GM21515 (cell line): ENCODE measurements around the gene INPP5A.

ENCODE experiments used
- ATAC-seq: cut with Tn5 transposase; IDR thresholded peaks from one replicate; pipeline ENCODE4 v1.9.1; 2021; ENCODE audit not compliant: unreplicated experiment

The INPP5A gene

DNA sequence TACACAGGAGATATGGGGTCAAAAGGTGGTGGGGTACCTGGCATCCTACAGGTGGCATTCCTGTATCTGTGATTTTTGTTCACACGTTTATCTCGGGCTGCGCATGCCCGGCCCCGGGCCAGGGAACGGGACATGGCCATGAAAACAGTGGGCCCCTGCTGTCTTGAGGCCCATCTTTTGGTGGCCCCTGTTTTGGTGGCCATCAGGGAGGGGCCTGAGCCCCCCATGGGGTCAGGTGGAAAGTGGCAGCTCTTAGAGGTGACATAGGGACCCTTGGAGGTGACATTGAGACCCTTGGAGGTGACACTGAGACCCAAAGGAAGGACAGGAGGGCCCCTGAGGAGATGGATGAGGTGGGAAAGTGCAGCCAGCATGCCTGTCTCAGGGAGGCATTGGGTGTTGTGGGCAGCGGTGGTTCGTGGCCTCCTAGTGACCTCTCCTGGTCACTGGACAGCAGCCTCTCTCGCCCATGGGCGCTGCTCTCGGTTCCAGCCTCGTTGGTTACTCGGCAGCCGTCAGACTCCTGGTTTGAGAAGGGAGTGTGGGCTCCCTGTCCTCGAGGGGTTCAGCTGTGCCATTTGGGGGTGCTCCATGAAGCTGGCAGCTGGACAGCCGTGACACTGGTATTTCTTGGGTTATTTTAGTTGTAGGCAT, 39.9 kb downstream of the INPP5A start:
- no peak for ATAC-seq

GRCh38 chr10:132578287-132578951, 40.8 kb downstream of the INPP5A start:
- ATAC-seq: no peak

GRCh38 chr10:132579027-132579859, 41.7 kb downstream of the INPP5A start:
- no peak for ATAC-seq

- ATAC-seq: no peak
Measured at GRCh38 chr10:132580143-132580542, 42.6 kb downstream of the INPP5A start.

- ATAC-seq: no peak
Measured at GRCh38 chr10:132580617-132581016, 43.0 kb downstream of the INPP5A start.

DNA sequence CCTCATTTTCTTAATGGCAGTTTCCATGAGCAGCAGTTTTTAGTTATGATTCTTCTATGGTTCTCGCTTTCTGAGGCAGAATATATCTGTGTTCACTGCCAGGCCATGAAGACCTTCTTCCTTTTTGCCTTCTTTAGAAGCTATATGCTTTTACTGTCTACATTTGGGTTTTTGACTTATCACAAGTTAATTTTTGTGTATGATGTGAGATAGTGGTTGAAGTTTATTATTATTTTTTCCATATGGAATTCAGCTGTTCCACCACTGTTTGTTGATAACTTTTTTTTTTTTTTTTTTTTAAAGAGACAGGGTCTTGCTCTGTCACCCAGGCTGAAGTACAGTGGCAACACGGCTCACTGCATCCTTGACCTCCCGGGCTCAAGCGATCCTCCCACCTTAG, 44.5 kb downstream of the INPP5A start:
- ATAC-seq: no peak

DNA sequence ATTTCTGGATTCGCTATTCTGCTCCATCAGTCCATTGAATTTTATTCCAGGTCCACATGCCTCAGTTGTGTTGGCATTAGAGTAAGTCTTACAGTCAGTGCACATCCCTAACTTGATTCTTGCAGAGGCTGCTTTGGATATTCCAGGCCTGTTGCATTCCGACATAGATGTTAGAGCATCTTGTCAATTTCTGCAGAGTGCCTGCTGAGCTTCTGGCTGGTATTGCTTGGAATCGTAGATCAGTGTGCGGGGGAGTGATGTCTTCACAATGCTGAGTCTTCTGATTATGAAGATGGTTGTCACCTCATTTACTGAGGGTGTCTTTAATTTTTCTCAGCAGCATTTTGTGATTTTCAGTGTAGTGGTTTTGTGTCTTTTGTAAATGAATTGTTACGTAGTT, 45.2 kb downstream of the INPP5A start:
- no peak for ATAC-seq

GRCh38 chr10:132583456-132583855, 45.9 kb downstream of the INPP5A start:
- no peak for ATAC-seq

GRCh38 chr10:132584081-132584480, 46.5 kb downstream of the INPP5A start:
- ATAC-seq: no peak

DNA sequence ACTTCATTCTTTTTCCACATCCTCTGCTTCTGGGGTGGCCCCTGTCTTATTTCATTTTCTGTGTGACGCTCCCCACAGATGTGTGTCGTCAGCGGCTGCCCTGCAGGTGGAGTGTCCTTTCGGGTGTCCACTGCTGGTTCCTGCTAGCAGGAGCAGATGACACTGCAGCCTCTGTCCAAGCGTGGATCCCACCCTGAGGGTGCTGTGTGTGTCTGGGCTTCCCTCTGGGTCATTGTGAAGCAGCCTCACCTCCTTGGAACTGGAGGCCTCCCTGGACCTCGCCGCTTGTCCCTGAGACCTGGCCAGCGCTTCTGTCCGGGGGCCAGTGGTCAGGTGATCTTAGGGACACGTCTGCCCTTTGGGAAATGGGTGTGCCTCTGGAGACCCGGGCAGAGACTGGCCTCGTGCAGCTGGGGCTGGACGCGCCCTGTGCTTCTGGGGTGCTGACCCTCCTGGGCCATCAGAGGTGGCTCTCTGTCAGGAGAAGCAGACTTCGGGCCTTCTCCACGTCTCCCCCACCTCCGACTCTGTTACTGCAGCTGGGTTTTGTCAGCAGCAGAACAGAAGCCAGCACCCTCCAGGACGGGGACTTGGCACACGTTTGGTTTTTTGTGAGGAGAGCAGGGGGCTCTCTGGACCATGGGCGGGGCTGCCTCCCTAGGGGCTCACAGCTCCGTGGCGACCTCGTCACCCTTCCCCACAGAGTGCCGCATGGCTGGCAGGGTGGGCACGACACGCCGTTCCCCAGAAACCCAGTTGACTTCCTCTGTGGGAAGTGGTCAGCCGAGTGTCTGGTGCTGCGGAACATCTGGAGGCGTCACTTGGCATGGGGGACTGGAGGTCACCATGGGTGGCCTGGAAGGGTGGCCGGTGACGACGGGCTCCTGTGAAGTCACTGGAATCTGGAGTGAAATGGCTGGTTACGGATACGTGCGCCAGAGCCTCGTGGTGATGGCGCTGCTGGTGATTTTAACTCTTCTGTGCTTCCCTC, 48.4 kb downstream of the INPP5A start:
- ATAC-seq: no peak

GRCh38 chr10:132586739-132587138, 49.2 kb downstream of the INPP5A start:
- no peak for ATAC-seq

DNA sequence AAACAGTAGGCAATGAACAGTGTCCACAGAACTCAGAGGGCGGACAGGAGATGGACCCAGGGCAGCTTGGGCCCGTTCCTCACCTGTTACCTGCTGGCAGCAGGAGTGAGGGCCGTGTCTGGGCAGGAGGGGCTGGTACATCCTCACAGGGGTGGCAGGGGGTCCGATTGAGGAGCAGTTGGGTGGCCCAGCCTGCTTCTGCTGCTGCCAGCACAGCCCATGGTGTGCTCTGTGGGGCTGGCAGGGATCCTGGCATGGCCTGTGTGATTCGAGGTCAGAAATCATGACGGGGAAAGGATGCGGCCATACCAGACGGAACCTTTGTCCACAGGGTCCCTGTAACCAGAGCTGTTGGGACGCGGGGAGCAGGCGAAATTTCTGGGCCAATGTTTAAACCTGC, 49.6 kb downstream of the INPP5A start:
- ATAC-seq: no peak

DNA sequence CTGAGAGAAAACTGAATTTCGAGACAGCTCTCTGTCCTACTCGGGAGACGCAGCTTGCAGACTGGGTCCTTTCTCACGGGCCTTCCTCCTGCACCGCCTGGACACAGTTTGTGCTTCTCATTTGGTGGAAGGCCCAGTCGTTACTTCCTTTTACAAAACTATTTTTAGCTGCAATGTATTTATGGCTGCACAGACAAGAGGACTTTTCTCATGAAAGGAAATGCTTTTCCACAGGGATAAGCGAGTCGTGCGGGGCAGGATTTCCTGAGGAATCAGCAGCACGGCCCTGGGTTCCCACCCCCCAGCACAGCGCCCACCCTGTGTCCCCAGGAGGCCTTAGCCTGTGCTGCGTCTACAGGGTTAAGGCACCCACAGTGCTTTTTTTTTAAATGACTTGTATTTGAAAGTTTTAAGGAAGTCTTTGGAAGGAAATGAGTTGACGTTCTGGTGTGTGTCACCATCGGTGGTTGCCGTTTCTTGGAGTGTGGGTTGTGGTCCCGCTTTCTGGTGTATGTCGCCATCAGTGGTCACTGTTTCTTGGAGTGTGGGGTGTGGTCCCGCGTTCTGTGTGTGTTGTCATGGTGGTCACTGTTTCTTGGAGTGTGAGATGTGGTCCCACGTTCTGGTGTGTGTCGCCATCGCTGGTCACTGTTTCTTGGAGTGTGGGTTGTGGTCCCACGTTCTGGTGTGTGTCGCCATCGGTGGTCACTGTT, 50.9 kb downstream of the INPP5A start:
- no peak for ATAC-seq

GRCh38 chr10:132589015-132589414, 51.4 kb downstream of the INPP5A start:
- no peak for ATAC-seq

DNA sequence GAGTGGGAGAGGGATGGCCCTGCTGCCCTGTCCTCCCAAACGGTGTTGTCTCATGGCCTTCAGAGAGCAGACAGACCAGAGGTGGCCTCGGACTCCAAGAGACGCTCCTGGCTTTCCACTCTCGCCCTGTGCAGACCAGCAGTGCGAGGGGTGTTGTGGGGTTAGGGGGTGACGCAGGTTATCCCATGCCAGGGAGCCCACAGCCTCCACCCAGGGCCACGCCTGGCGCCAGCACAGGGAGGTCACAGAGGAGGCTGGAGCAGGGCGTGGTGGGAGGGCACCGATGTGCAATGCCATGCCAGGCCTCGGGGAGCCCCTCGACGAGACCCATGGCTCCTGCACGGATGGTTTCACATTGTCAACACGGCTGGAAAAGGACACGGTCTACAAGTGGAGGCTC, 52.1 kb downstream of the INPP5A start:
- no peak for ATAC-seq

GRCh38 chr10:132590094-132590751, 52.6 kb downstream of the INPP5A start:
- ATAC-seq: no peak

- no peak for ATAC-seq
Measured at GRCh38 chr10:132590752-132591121, 53.1 kb downstream of the INPP5A start.

DNA sequence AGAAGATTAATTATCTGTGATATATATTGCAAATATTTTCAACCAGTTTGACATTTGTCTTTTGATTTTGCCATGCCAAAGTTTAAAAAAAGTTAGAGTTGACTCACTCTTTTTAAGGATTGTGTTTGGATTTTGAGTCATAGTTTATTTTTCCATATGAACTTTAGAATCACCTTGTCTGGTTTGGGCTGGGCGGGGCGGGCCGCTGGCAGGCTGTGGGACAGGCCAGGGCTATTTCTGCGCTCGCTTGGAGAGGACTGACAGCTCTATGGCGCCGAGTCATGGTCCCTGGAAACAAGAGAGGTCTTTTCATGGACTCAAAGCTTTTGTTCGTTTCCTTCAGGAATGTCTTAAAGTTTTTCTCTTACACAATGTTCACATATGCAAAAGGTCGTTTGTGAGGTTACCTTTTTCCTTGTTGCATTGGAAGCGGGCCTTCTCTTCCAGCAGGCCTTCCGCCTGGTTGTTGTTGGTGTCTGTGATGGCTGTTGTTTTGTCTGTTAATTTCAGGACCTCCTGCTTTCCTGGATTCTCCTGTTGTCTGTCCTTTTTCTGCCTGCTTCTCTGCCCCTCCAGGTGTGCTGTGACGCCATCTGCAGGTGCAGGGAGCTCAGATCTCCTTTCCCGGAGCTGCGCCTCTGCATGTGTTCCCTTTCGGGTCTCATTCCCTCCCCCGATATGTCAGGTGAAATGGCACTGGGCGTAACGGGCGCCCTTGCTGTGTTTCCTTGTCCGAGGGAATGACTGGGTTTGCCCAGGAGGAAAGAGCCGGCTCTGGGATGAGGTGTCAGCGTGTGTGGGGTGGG, 53.8 kb downstream of the INPP5A start:
- ATAC-seq: no peak
